ENCODE measurements around the gene DCX. TPM values are rescaled to one million over a fixed set of nuclear protein-coding genes. Genes with fewer than 3 reads are reported as not detected.
A peak's percentile ranks its signal among the peaks of the same experiment; 100 is the strongest.

The DCX gene
- total RNA-seq (2014; rRNA removed; shearing (Covaris generic)) = not detected in 2 replicates

DNA sequence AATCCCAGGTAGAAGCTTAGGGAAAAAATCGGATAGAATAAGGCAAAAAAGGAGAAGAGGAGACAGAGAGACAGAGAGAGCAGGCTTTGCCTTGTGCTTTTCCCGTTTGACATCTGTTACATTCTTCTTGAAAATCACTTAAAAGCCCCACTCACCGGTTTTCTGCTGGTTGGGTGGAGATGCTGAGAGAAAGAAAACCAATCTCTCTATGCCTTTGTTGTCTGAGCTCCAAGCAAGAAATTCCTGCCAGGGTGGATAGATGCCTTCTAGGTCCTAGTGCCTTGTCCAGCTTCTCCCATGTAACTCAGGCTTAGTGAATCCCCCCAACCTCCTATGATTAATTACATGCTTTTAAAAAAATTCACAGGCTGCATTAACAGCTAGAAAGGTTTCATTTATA lies at the start of gene DCX:
Gene DCX, minus strand, starts transcription at position 210 of the 400 bp plus-strand sequence. CDS start 1,794 bp downstream, outside the sequence.
- no peak for DNase-seq (ENCODE audit: low spot score)

DNA sequence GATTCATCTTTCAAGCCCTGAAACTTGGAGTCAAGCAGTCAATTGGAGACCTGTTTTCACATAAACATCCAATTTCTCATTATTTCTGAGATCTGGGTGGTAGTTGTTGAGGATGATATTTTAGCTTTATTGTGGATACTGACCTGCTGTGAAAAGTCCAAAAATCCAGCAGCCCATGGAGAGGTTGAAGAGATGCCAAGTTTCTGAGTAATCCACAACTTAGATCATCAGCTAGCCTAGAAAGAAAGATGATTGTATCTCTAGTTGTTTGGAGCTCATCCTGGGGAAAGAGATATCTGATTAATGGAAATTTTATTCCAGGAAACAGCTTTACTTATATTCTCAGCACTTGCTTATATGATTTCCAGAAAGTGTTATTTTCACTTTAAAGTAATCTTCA lies 48.6 kb upstream of the DCX start:
- no peak for DNase-seq (ENCODE audit: low spot score)

GRCh38 chrX:111447298-111447697 lies 35.3 kb upstream of the DCX start:
- peak; percentile 43 for DNase-seq (ENCODE audit: low spot score)

DNA sequence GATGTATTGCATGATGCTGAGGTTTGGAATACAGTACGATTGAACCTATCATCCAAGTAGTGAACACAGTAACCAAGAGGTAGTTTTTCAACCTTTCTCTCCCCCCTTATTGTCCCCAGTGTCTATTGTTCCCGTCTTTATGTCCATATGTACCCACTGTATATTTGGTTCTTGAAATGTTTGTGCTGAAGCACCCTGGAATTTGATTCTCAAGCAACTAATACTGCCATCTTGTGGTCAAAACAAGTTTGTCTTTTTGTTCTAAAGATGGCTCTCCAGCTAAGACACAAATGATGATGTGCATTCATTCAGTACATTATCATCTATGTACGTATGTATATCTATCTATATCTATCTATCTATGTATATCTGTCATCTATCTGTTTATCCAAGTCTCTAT lies 33.5 kb upstream of the DCX start:
- DNase-seq (ENCODE audit: low spot score) = peak; percentile 54

DNA sequence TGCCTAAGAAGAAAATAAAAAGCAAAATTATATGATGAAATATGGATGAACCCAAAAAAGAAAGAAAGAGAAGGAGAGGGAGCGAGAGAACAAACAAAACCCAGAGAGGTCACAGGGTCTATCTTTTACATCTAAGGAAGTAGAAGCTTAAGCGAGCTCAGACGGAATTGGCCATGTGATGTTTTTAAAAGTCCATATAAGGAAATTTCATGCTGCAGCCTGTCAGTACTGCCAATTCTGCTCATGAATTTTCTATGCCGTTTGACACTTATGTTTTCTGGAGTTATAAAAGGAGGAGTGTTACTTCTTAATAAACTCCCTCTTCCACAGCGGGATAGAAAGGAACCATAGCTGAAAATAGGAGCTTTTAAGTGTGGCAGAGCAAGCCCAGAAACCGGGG lies 32.9 kb upstream of the DCX start:
- DNase-seq (ENCODE audit: low spot score) = no peak

DNA sequence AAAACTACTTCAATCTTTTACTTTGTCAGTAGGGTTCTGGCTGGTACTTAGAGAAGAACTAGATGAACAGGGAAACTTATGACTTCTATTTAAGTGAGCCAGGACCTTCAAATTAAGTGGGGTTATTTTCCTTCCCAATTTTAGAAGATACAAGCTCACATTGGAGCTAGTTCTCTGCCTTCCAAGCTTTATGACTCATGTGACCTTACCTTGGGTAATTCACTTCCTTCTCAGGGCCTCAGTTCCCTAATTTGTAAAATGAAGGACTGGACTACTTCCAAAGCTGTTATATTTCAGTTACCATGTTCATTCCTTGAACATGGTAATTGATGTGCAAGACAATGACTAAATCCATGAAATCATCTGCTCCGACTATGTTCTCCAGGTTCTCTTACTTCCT lies 32.0 kb upstream of the DCX start:
- no peak for DNase-seq (ENCODE audit: low spot score)

- DNase-seq (ENCODE audit: low spot score) = no peak
These were observed 30.8 kb upstream of the DCX start for GRCh38 chrX:111442791-111443190.

- no peak for DNase-seq (ENCODE audit: low spot score)
These were observed 23.5 kb upstream of the DCX start for GRCh38 chrX:111435469-111435868.

DNA sequence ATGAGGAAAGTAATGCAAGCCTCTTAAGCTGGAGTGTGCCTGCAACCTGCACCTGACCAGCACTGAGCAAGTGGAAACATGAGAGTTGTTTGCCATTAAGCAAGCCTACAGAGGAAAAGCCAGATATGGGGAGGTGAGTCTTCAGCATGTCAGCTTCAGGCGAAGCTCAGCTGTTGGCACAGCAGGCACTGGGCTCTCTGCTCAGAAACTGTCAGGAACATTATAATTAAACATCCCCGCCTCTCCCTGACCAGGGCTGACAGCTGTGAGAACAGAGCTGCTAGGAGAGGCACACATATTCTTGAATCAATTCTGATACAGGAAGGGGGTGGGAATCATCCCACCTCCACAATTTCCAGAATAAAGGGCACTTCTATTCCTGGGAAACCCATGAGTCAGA lies 19.0 kb upstream of the DCX start:
- no peak for DNase-seq (ENCODE audit: low spot score)

GRCh38 chrX:111411557-111411956 lies 435 bp downstream of the DCX start:
- no peak for DNase-seq (ENCODE audit: low spot score)

GRCh38 chrX:111410590-111411078 lies 1.4 kb downstream of the DCX start:
- DNase-seq (ENCODE audit: low spot score) = no peak

- DNase-seq (ENCODE audit: low spot score) = no peak
These were observed 2.7 kb downstream of the DCX start for GRCh38 chrX:111409326-111409725.

GRCh38 chrX:111407948-111408347 lies 4.0 kb downstream of the DCX start:
- DNase-seq (ENCODE audit: low spot score) = no peak

DNA sequence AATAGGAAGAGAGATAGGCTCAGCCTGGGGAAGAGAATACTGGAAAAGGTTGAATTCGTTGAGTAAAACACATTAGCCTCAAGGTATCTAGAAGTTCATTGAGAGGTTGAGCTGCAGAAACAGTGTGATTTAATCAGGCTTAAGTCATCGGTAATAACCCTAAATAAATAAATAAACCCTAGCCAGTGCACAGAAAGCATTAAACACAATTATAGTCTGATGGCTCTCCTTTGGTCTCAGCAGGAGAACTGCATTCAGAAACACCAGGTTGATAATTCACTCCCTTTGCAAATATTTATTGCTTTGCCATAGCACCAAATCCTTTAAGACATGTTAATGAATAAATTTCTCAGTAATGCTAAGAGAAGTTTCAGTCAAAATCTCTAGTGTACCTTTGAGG lies 9.6 kb downstream of the DCX start:
- no peak for DNase-seq (ENCODE audit: low spot score)

DNA sequence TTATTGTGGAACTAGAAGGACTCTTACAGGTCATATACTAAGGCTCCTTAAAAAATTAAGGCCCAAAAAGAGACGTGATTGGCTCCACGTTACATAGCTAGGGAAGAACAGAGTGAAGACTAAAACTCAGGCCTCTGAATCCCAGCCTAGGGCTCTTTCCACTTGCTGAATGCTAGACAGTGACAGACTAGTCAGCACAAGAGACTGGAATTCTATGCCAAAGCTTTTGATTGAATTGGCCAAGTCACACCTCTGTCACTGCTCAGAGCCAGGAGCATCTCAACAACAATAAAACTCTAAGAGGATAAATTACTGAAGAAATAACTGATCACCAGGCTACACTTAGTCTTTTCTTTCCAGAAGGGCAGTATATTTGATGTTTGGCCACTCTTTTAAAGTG lies 16.8 kb downstream of the DCX start:
- DNase-seq (ENCODE audit: low spot score) = no peak

GRCh38 chrX:111394569-111394968 lies 17.4 kb downstream of the DCX start:
- DNase-seq (ENCODE audit: low spot score) = no peak

DNA sequence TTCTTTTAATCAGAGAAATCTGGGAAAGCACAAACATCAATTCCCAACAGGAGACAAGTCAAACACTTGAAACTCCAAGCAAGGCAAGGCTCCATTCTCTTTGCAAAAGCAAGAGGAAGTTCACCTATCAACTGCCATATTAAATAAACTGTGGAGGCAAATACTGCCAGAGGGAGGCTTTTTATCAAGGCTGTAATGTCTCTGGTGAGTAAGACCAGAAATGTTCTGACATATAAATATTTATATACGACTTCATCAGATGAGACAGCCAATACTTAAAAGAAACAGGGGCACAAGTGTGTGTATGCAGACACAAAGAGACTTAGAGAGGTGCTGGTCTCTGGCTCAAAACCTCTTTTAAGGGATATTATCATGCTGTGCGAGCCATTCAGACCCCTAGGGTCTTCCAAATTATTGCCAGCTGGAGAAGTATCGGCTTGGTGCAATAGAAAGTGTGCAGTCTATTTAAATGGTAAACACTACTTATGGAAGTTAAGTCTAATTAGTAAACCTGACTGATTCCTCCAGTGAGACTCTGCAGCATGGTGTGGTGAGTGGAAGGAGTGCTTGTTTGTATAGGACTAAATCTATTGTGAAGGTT lies 24.4 kb downstream of the DCX start:
- no peak for DNase-seq (ENCODE audit: low spot score)

DNA sequence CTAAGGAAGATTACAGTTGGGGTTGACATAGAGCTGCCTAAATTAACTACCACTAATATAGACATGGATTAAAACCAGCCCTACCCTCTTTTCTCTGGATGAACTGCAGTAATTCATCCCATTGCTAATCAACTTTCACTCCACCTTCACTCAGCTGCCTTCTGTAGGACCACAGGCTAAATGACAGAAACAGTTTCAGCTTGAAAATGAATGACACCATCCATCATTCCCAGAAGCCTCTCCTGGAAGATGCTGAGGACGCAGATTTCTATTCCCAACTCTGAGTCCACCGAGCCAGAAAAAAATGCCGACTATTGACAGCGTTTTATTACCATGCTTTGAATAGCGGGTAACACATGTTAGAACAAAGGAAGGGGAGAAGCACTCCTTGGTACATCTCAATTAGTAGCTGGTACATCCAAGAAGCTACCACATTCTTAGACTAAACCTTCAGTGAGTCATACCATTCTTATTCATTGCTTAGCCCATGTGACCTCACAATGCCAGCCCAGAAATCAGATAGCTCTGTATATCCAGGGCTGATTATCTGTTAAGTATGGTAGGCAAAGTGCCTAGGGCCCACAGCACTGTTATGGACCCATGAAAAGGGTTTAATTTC lies 25.3 kb downstream of the DCX start:
- no peak for DNase-seq (ENCODE audit: low spot score)

- DNase-seq (ENCODE audit: low spot score) = no peak
These were observed 25.9 kb downstream of the DCX start for GRCh38 chrX:111386077-111386476.

DNA sequence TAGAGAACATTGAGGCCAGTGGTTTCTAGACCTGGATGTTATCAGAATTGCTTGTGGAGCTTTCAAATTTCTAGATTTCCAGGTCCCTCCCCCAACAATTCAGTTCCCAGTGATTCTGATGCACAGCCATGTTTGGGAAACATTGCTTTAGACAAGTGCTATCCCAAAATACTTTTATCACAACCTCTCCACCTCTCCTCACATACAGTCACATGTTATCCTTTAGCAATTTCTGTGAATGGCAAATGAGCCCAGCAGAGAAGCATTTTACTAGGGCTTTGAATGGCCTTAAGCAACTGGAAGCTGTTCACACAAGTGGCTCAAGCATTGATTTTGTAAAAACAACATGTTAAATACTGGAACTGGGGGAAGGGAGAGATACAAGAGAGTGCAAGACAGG lies 29.7 kb downstream of the DCX start:
- DNase-seq (ENCODE audit: low spot score) = no peak

DNA sequence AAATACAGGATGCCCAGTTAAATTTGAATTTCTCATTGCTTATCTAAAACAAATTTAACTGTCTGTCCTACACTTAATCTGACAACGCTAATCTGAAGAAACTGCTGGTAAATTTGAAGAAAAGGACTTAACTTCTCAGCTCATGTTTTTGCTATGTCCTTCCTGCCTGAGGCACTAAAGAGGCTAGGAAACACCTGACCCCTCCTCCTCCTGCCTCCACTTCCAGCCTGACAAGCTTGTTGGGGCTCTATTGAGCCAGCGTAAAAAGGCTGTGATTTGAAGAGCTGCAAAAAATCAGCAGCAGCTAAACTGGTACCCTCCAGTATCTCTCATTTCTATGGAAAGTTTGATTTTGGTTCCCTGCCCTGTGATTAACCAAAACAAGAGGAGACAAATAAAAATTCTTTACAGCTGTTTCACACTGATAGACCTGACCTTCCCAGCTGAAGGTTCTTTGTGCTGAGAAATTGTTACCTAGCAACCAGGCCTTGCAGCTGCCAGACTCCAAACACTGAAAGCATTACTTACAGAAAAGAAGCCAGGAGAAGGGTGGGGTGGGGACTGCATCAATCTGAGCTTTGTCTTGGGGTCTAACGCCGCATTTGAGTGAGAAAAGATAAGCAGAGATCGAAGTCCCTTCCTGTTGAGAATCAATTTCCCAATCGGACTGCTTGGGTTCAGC lies 35.0 kb downstream of the DCX start:
- DNase-seq (ENCODE audit: low spot score) = no peak

DNA sequence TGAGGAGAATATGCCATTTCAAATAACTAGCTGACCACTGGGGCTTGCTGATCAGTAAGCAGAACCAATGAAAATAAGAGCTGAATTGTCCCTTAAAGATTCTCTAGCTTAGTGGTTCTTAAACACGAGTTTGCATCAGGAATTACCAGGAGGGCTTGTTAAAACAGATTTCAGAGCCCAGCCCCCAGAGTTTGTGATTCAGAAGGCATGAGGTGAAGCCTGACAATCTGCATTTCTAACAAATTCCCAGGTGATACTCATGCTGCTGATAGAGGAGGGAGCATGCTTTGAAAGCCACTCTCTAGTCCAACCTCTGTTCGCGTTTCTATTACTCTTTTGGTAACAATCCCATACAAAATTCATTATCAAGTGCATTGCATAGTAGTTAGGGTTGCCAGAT lies 35.5 kb downstream of the DCX start:
- DNase-seq (ENCODE audit: low spot score) = no peak

- DNase-seq (ENCODE audit: low spot score) = peak; percentile 9
These were observed 36.2 kb downstream of the DCX start for GRCh38 chrX:111375747-111376146.

Measured in HT-29 (cell line).